Endothelial cell (in vitro differentiated cells): ENCODE measurements around the gene SGCD. TPM values are rescaled to one million over a fixed set of nuclear protein-coding genes. Genes with fewer than 3 reads are reported as not detected.

Experiments used
- DNase-seq: peaks from one replicate; pipeline ENCODE4 v3.0.0; 2021; ENCODE audit warnings: low spot score
- H3K27ac Mint-ChIP-seq: one replicate; pipeline ENCODE4 v1.8.0; 2021; ENCODE audit warnings: mixed read lengths, inconsistent platforms; ENCODE audit not compliant: unreplicated experiment
- H3K27me3 Mint-ChIP-seq: one replicate; pipeline ENCODE4 v1.8.0; 2021; ENCODE audit warnings: mild to moderate bottlenecking, moderate library complexity, mixed read lengths, inconsistent platforms; ENCODE audit not compliant: unreplicated experiment
- H3K36me3 Mint-ChIP-seq: one replicate; pipeline ENCODE4 v1.8.0; 2021; ENCODE audit warnings: mild to moderate bottlenecking, low read depth, mixed read lengths, inconsistent platforms; ENCODE audit not compliant: unreplicated experiment
- H3K4me1 Mint-ChIP-seq: one replicate; pipeline ENCODE4 v1.8.0; 2021; ENCODE audit warnings: mild to moderate bottlenecking, mixed read lengths, inconsistent platforms; ENCODE audit not compliant: unreplicated experiment
- H3K4me3 Mint-ChIP-seq: one replicate; pipeline ENCODE4 v1.8.0; 2021; ENCODE audit warnings: mild to moderate bottlenecking, mixed read lengths, inconsistent platforms; ENCODE audit not compliant: unreplicated experiment
- H3K9me3 Mint-ChIP-seq: one replicate; pipeline ENCODE4 v1.8.0; 2021; ENCODE audit warnings: mixed read lengths, inconsistent platforms; ENCODE audit not compliant: unreplicated experiment
- CTCF ChIP-seq: fragments of 200-600 bp; sonication (generic); IDR thresholded peaks from one replicate; pipeline ENCODE4 v1.5.0; 2021; ENCODE audit warnings: antibody characterized with exemption; ENCODE audit not compliant: unreplicated experiment
- total RNA-seq: library from RNA; stranded (reverse); fragmentation: NEBNext Ultra II Directional; extraction: Animal tissue kit (Norgen Biotek cat#: 25700); gene quantifications from one replicate; pipeline ENCODE4 v1.2.1, GENCODE V29; 2021; ENCODE audit not compliant: unreplicated experiment

SGCD gene
- total RNA-seq, 1 donor from 2014 or later: 1.2 TPM

- no peak overlapping the region for H3K27ac Mint-ChIP-seq
- peaks cover under 1% of the 10 kb centered on the region for H3K4me1 Mint-ChIP-seq
- H3K9me3 Mint-ChIP-seq: no peaks in the 10 kb centered on the region
- DNase-seq: no peak
- no peak for TF ChIP-seq CTCF
- H3K4me3 Mint-ChIP-seq: no peak overlapping the region
- no peaks in the 10 kb centered on the region for H3K36me3 Mint-ChIP-seq
- no peaks in the 10 kb centered on the region for H3K27me3 Mint-ChIP-seq
Measured at GRCh38 chr5:156466871-156467270, 139.9 kb downstream of the SGCD start.

GRCh38 chr5:156469636-156470035, 142.7 kb downstream of the SGCD start:
- DNase-seq: no peak
- Mint-ChIP-seq H3K27ac (no peak overlapping the region), H3K9me3 (no peaks in the 10 kb centered on the region), H3K4me1 (no peaks in the 10 kb centered on the region), H3K36me3 (no peaks in the 10 kb centered on the region), H3K4me3 (no peak overlapping the region), H3K27me3 (no peaks in the 10 kb centered on the region)
- TF ChIP-seq CTCF: no peak

- Mint-ChIP-seq H3K36me3 (no peaks in the 10 kb centered on the region), H3K27me3 (no peaks in the 10 kb centered on the region), H3K4me1 (no peaks in the 10 kb centered on the region), H3K4me3 (no peak overlapping the region), H3K27ac (no peak overlapping the region), H3K9me3 (no peaks in the 10 kb centered on the region)
- DNase-seq: no peak
- no peak for TF ChIP-seq CTCF
Measured at GRCh38 chr5:156471893-156472292, 144.9 kb downstream of the SGCD start.

GRCh38 chr5:156473269-156473908, 146.4 kb downstream of the SGCD start:
- no peaks in the 10 kb centered on the region for H3K9me3 Mint-ChIP-seq
- H3K4me1 Mint-ChIP-seq: no peaks in the 10 kb centered on the region
- H3K4me3 Mint-ChIP-seq: no peak overlapping the region
- H3K36me3 Mint-ChIP-seq: no peaks in the 10 kb centered on the region
- DNase-seq: no peak
- H3K27me3 Mint-ChIP-seq: no peaks in the 10 kb centered on the region
- no peak for TF ChIP-seq CTCF
- H3K27ac Mint-ChIP-seq: no peak overlapping the region

GRCh38 chr5:156474251-156474650, 147.3 kb downstream of the SGCD start:
- no peaks in the 10 kb centered on the region for H3K27me3 Mint-ChIP-seq
- H3K9me3 Mint-ChIP-seq: no peaks in the 10 kb centered on the region
- H3K27ac Mint-ChIP-seq: no peak overlapping the region
- H3K4me1 Mint-ChIP-seq: no peaks in the 10 kb centered on the region
- no peaks in the 10 kb centered on the region for H3K36me3 Mint-ChIP-seq
- H3K4me3 Mint-ChIP-seq: no peak overlapping the region
- no peak for TF ChIP-seq CTCF
- DNase-seq: no peak
